CD14-positive monocyte (primary cell): ENCODE results near the gene CDC45. TPM values are rescaled to one million over a fixed set of nuclear protein-coding genes. Genes with fewer than 3 reads are reported as not detected.
A peak's percentile ranks its signal among the peaks of the same experiment; 100 is the strongest.

ENCODE experiments used
- DNase-seq, 3 donors: peaks; one replicate each; pipeline ENCODE4 v3.0.0-alpha.2; 2011 to 2022
- H2AFZ ChIP-seq: 2 replicates; pipeline ENCODE4 v1.6.0; 2012; ENCODE audit warnings: mild to moderate bottlenecking, low read depth, low read length, inconsistent platforms; ENCODE audit not compliant: insufficient read depth, poor library complexity, severe bottlenecking
- H3K27ac ChIP-seq, 2 donors: 1 replicate in 1 of 2; 2 replicates in 1 of 2; pipeline ENCODE4 v1.5.1; 2012 to 2013; ENCODE audit warnings: low read length in 2 of 2, control low read depth in 1 of 2, inconsistent platforms in 1 of 2, low read depth in 1 of 2, mild to moderate bottlenecking in 1 of 2
- H3K27me3 ChIP-seq, 2 donors: one replicate each; pipeline versions ENCODE4 v1.6.0 to v1.6.1; 2011 to 2013; ENCODE audit warnings: low read length in 2 of 2; ENCODE audit not compliant: control insufficient read depth in 2 of 2, insufficient read depth in 2 of 2
- H3K36me3 ChIP-seq, 2 donors: replicated peaks in 1 of 2; 1 replicate in 1 of 2; 2 replicates in 1 of 2; pipeline versions ENCODE4 v1.5.1 to v1.6.1; 2012 to 2013; ENCODE audit warnings: low read length in 2 of 2, control low read depth in 1 of 2, inconsistent platforms in 1 of 2, mild to moderate bottlenecking in 1 of 2; ENCODE audit not compliant: insufficient read depth in 2 of 2, control insufficient read depth in 1 of 2
- H3K4me1 ChIP-seq, 2 donors: 1 replicate in 1 of 2; 2 replicates in 1 of 2; pipeline versions ENCODE4 v1.5.1 to v1.6.1; 2012 to 2013; ENCODE audit warnings: low read length in 2 of 2, control low read depth in 1 of 2, inconsistent platforms in 1 of 2, mild to moderate bottlenecking in 1 of 2, moderate library complexity in 1 of 2; ENCODE audit not compliant: insufficient read depth in 2 of 2, control insufficient read depth in 1 of 2
- H3K4me2 ChIP-seq: replicated peaks from 2 replicates; pipeline ENCODE3; 2012; ENCODE audit warnings: low read length, moderate library complexity, mild to moderate bottlenecking; ENCODE audit not compliant: poor library complexity, severe bottlenecking; ENCODE audit errors: extremely low read depth
- H3K4me3 ChIP-seq, 3 experiments: fragments of 200-600 bp in 1 of 3; sonication (generic) in 1 of 3; replicated peaks in 1 of 3; 1 replicate in 2 of 3; 2 replicates in 1 of 3; pipeline ENCODE4 v1.5.1; 2011 to 2013; ENCODE audit warnings: low read length in 3 of 3, mild to moderate bottlenecking in 3 of 3, control low read depth in 2 of 3, low read depth in 2 of 3, inconsistent platforms in 1 of 3, moderate library complexity in 1 of 3
- H3K79me2 ChIP-seq: 2 replicates; pipeline ENCODE4 v1.6.0; 2012; ENCODE audit warnings: mild to moderate bottlenecking, control low read depth, inconsistent platforms, low read length, moderate library complexity; ENCODE audit not compliant: insufficient read depth
- H3K9ac ChIP-seq: 2 replicates; pipeline ENCODE4 v1.6.0; 2017; ENCODE audit warnings: low read length, mild to moderate bottlenecking; ENCODE audit not compliant: insufficient read depth, poor library complexity, severe bottlenecking
- H3K9me3 ChIP-seq, 2 donors: replicated peaks in 1 of 2; 1 replicate in 1 of 2; 2 replicates in 1 of 2; pipeline versions ENCODE4 v1.5.1 to v1.6.1; 2012 to 2013; ENCODE audit warnings: low read length in 2 of 2, control low read depth in 1 of 2; ENCODE audit not compliant: control insufficient read depth in 1 of 2, insufficient read depth in 1 of 2
- H4K20me1 ChIP-seq: 2 replicates; pipeline ENCODE4 v1.6.0; 2012; ENCODE audit warnings: mild to moderate bottlenecking, low read length, control low read depth, moderate library complexity; ENCODE audit not compliant: insufficient read depth
- H3K27ac Mint-ChIP-seq, 7 donors: one replicate each; pipeline ENCODE4 v1.8.0; 2020; ENCODE audit warnings: mild to moderate bottlenecking in 7 of 7, mixed read lengths in 7 of 7, moderate library complexity in 6 of 7, inconsistent platforms in 2 of 7
- H3K27me3 Mint-ChIP-seq, 3 donors: one replicate each; pipeline ENCODE4 v1.8.0; 2021 to 2022; ENCODE audit warnings: low read depth in 3 of 3, mild to moderate bottlenecking in 3 of 3, mixed read lengths in 3 of 3, moderate library complexity in 3 of 3, inconsistent platforms in 1 of 3
- H3K36me3 Mint-ChIP-seq, 2 donors: one replicate each; pipeline ENCODE4 v1.8.0; 2020; ENCODE audit warnings: mixed read lengths in 2 of 2, inconsistent platforms in 1 of 2, mild to moderate bottlenecking in 1 of 2
- H3K4me1 Mint-ChIP-seq: one replicate; pipeline ENCODE4 v1.8.0; 2020; ENCODE audit warnings: mild to moderate bottlenecking, mixed read lengths
- H3K4me3 Mint-ChIP-seq, 2 donors: one replicate each; pipeline ENCODE4 v1.8.0; 2020; ENCODE audit warnings: mild to moderate bottlenecking in 2 of 2, mixed read lengths in 2 of 2, moderate library complexity in 1 of 2
- H3K9me3 Mint-ChIP-seq, 7 donors: one replicate each; pipeline ENCODE4 v1.8.0; 2020 to 2022; ENCODE audit warnings: mixed read lengths in 7 of 7, mild to moderate bottlenecking in 6 of 7, moderate library complexity in 6 of 7, inconsistent platforms in 2 of 7
- WGBS: methylation state at CpG from one replicate; pipeline ENCODE4 v1.1.5; 2013; ENCODE audit warnings: missing lambda C conversion rate; ENCODE audit not compliant: insufficient coverage; 5-methylcytosine and 5-hydroxymethylcytosine counted together
- intact Hi-C, 2 donors: fragments of 100-400 bp; cut with micrococcal nuclease; formaldehyde crosslinking; loops; one replicate each; pipeline versions ENCODE4 v1.15.0 to v1.15.1; 2023
- polyA plus RNA-seq, 3 donors: library from polyadenylated mRNA; depleted of rRNA in 1 of 3; unstranded in 2 of 3; stranded (reverse) in 1 of 3; fragments of 300-500 nt in 2 of 3; fragments of >200 nt in 1 of 3; fragmentation: Illumina TruSeq in 2 of 3; gene quantifications; 1 replicate in 2 of 3; 2 replicates in 1 of 3; pipeline ENCODE4 v1.2.3, GENCODE V29; 2012 to 2021
- TF ChIP-seq, protein P1 (sequence below): fragments of 200-600 bp; IDR thresholded peaks from one replicate; pipeline ENCODE4 v1.8.0; 2022; ENCODE audit warnings: antibody characterized with exemption, mild to moderate bottlenecking

Gene CDC45
- polyA plus RNA-seq, 3 donors, result 0.04 TPM; not detected in 2

DNA sequence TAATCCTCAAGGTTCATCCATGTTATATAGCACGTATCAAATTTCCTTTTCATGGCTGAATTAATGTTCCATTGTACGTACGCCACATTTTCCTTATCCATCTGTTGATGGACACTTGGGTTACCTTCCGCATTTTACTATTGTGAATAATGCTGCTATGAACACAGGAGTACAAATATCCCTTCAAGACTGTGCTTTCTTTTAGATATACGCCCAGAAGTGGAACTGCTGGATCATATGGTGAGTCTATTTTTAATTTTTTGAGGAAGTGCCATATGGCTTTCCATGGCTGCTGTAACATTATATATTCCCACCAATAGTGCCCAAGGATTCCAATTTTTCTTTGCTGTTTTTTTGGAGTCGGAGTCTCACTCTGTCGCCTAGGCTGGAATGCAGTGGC is 41.4 kb upstream of the CDC45 start:
- DNase-seq, result no peak
- 95% methylated on average over 4 of the region's 7 CpGs for WGBS
- H3K79me2 ChIP-seq, result peaks cover 39% of the 10 kb centered on the region
- Mint-ChIP-seq H3K4me1 (peaks cover 14% of the 10 kb centered on the region), H3K9me3 (no peaks in the 10 kb centered on the region), H3K27me3 (no peaks in the 10 kb centered on the region), H3K4me3 (no peak overlapping the region), H3K27ac (peak overlapping the region in 3 of 7 donors; percentile 4 to 88 (median 10)), H3K36me3 (peaks cover 36 to 66% of the 10 kb centered on the region in 2 donors)
- intact Hi-C loops, result no loop called here
- no peak overlapping the region for H3K9ac ChIP-seq
- peaks cover 11 to 13% of the 10 kb centered on the region in 2 donors for H3K4me1 ChIP-seq
- H3K27ac ChIP-seq, result peak overlapping the region in 1 of 2 donors; percentile 17
- H2AFZ ChIP-seq, result no peak overlapping the region
- H4K20me1 ChIP-seq, result peaks cover 26% of the 10 kb centered on the region
- no peaks in the 10 kb centered on the region for H3K9me3 ChIP-seq
- H3K4me3 ChIP-seq, result no peak overlapping the region
- TF ChIP-seq, protein P1, sequence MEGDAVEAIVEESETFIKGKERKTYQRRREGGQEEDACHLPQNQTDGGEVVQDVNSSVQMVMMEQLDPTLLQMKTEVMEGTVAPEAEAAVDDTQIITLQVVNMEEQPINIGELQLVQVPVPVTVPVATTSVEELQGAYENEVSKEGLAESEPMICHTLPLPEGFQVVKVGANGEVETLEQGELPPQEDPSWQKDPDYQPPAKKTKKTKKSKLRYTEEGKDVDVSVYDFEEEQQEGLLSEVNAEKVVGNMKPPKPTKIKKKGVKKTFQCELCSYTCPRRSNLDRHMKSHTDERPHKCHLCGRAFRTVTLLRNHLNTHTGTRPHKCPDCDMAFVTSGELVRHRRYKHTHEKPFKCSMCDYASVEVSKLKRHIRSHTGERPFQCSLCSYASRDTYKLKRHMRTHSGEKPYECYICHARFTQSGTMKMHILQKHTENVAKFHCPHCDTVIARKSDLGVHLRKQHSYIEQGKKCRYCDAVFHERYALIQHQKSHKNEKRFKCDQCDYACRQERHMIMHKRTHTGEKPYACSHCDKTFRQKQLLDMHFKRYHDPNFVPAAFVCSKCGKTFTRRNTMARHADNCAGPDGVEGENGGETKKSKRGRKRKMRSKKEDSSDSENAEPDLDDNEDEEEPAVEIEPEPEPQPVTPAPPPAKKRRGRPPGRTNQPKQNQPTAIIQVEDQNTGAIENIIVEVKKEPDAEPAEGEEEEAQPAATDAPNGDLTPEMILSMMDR, result no peak
- no peak overlapping the region for H3K4me2 ChIP-seq
- no peaks in the 10 kb centered on the region for H3K27me3 ChIP-seq
- H3K36me3 ChIP-seq, result peaks cover 26 to 67% of the 10 kb centered on the region in 2 donors

DNA sequence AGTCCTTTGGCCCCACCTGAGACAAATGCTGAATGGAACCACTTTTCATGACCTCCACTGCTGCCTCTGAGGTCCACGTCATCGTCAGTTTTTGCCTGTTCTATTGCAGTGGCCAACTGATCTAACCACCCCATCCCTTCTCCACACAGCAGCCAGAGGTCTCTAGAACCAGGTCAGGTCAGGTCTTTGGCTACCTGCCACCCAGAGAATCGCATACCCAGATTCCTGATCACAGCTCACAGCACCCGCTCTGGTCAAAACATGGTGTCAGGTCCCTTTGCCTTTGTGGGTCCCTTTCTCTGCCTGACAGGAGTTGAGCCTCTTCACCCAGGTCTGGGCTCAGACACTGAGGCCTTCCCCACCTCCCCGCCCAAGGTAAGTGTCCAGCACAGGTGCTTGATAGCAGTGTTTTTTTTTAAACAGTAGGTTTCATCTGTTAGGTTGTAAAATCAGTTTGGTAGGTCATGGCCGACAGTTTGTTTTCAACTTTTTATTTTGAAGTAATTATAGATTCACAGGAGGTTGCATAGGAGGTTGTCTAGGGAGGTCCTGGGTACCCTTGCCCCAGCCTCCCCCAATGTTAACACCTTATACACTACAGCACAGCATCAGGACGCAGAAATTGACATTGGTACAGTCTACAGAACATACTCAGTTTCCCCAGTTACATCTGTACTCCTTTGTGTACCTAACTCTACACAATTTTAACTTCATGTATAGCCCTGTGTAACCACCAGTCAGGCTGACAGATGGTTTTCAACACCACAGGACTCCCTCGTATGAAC is 39.1 kb upstream of the CDC45 start:
- H3K36me3 ChIP-seq, result peaks cover 30 to 71% of the 10 kb centered on the region in 2 donors
- TF ChIP-seq, protein P1, result no peak
- H3K79me2 ChIP-seq, result peaks cover 62% of the 10 kb centered on the region
- H3K4me1 Mint-ChIP-seq, result peaks cover 16% of the 10 kb centered on the region
- no peak overlapping the region for H3K4me2 ChIP-seq
- intact Hi-C loops, result no loop called here
- no peaks in the 10 kb centered on the region for H3K27me3 Mint-ChIP-seq
- no peak overlapping the region for H3K9ac ChIP-seq
- H3K9me3 ChIP-seq, result no peaks in the 10 kb centered on the region
- H3K4me1 ChIP-seq, result peaks cover 9 to 12% of the 10 kb centered on the region in 2 donors
- H3K4me3 ChIP-seq, result no peak overlapping the region
- no peak overlapping the region for H3K27ac ChIP-seq
- no peak overlapping the region for H3K4me3 Mint-ChIP-seq
- peaks cover 46 to 74% of the 10 kb centered on the region in 2 donors for H3K36me3 Mint-ChIP-seq
- H3K27ac Mint-ChIP-seq, result peak overlapping the region in 4 of 7 donors; percentile 19 to 50 (median 41)
- no peak overlapping the region for H2AFZ ChIP-seq
- 96% methylated on average over 7 of the region's 8 CpGs for WGBS
- no peaks in the 10 kb centered on the region for H3K9me3 Mint-ChIP-seq
- no peaks in the 10 kb centered on the region for H3K27me3 ChIP-seq
- peaks cover 42% of the 10 kb centered on the region for H4K20me1 ChIP-seq
- no peak for DNase-seq
